ENCODE data around the gene ADH4. TPM values are rescaled to one million over a fixed set of nuclear protein-coding genes. Genes with fewer than 3 reads are reported as not detected.

The ADH4 gene
- total RNA-seq, 1 donor from 2014 or later, result 3.7 TPM

DNA sequence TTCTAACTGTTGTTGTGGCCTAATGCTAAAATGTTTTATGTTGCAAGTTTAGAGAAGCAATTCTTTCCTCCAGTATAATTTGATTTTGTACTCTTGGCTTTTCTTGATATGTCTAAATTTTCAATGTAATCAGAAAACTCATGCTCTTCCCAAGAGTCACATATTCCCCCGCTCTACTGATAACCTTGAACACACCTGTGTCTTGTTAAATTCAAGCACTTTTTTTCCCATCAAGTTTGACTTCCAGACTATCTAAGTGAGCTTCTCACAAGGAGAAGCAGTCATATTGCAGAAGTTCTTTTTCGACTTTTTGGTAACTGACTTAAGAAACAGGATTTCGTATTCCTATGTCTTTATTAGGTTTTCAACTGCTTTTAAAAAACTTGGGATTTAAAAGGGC is 7.4 kb upstream of the ADH4 start:
- Mint-ChIP-seq H3K4me1 (ENCODE audit: unreplicated experiment) (no peaks in the 10 kb centered on the region), H3K27ac (no peak overlapping the region), H3K36me3 (peaks cover 4% of the 10 kb centered on the region), H3K9me3 (peaks cover 8% of the 10 kb centered on the region), H3K4me3 (no peak overlapping the region), H3K27me3 (no peaks in the 10 kb centered on the region)
- TF ChIP-seq CTCF (conservative IDR thresholded peaks at IDR 0.05), result no peak
- DNase-seq (ENCODE audit: extremely low spot score, unreplicated experiment), result no peak

DNA sequence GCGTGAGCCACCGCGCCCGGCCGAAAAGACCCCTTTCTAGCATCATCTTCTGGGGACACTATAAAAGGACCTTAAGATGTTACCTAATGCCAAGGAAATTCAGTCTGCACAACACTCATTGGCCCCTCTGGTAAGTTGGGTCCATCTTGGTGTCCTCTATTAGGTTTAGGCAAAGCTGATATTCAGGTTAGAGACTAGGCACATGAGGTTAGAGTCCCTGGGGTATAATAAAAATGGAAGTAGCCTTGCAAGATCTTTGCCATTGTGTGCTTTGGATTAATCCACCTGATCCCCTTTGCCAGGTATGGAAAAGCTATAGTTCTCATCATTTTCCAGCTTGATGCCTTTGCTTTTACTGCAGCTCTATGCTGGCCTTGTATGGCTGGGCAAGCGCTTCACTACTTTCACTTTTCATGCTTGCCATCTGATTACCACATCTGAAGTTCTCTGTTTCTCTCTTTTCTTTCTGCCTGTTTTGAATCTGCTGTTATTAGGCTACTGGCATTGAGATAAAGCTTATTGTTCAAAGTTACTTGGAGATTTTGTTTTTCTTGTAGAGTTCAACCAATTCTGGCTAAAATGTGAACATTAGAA is 5.4 kb upstream of the ADH4 start:
- Mint-ChIP-seq H3K27me3 (no peaks in the 10 kb centered on the region), H3K9me3 (peaks cover 8% of the 10 kb centered on the region), H3K4me1 (ENCODE audit: unreplicated experiment) (no peaks in the 10 kb centered on the region), H3K27ac (no peak overlapping the region), H3K4me3 (no peak overlapping the region), H3K36me3 (peaks cover 4% of the 10 kb centered on the region)
- no peak for TF ChIP-seq CTCF (conservative IDR thresholded peaks at IDR 0.05)
- DNase-seq (ENCODE audit: extremely low spot score, unreplicated experiment), result no peak

DNA sequence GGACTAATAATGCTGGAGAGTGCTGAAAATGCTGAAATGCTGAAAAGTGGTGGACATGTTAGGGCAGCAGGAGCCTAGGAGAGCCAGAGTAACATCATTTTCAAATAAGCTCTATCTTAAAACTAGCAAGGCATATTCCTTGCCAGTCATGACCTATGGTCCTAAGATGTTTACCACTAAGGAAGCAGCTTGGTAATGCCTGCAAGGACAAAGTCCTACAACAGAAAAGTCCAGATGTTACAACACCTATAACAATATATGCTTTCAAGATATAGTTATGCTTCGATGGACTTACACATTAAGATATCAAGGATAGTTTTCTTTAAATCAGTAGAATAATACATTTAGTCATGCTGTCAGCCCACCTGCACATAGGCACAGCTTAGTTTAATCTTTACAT is 4.5 kb upstream of the ADH4 start:
- Mint-ChIP-seq H3K27me3 (no peaks in the 10 kb centered on the region), H3K36me3 (peaks cover 4% of the 10 kb centered on the region), H3K27ac (no peak overlapping the region), H3K4me3 (no peak overlapping the region), H3K9me3 (peaks cover 8% of the 10 kb centered on the region), H3K4me1 (ENCODE audit: unreplicated experiment) (no peaks in the 10 kb centered on the region)
- TF ChIP-seq CTCF (conservative IDR thresholded peaks at IDR 0.05), result no peak
- no peak for DNase-seq (ENCODE audit: extremely low spot score, unreplicated experiment)

GRCh38 chr4:99144587-99144986 is 490 bp upstream of the ADH4 start:
- H3K36me3 Mint-ChIP-seq, result no peaks in the 10 kb centered on the region
- TF ChIP-seq CTCF (conservative IDR thresholded peaks at IDR 0.05), result no peak
- no peaks in the 10 kb centered on the region for H3K4me1 Mint-ChIP-seq (ENCODE audit: unreplicated experiment)
- no peak overlapping the region for H3K27ac Mint-ChIP-seq
- H3K4me3 Mint-ChIP-seq, result no peak overlapping the region
- no peaks in the 10 kb centered on the region for H3K27me3 Mint-ChIP-seq
- no peak for DNase-seq (ENCODE audit: extremely low spot score, unreplicated experiment)
- H3K9me3 Mint-ChIP-seq, result peaks cover 2% of the 10 kb centered on the region

GRCh38 chr4:99136329-99136728 is 7.8 kb downstream of the ADH4 start:
- H3K9me3 Mint-ChIP-seq, result no peaks in the 10 kb centered on the region
- no peaks in the 10 kb centered on the region for H3K27me3 Mint-ChIP-seq
- no peak for TF ChIP-seq CTCF (conservative IDR thresholded peaks at IDR 0.05)
- no peaks in the 10 kb centered on the region for H3K36me3 Mint-ChIP-seq
- no peak overlapping the region for H3K27ac Mint-ChIP-seq
- peaks cover 8% of the 10 kb centered on the region for H3K4me1 Mint-ChIP-seq (ENCODE audit: unreplicated experiment)
- no peak overlapping the region for H3K4me3 Mint-ChIP-seq
- DNase-seq (ENCODE audit: extremely low spot score, unreplicated experiment), result no peak

Measured in type B pancreatic cell (in vitro differentiated cells).